HG03575 (cell line): ENCODE data around the gene MSMP.

ENCODE experiments used
- ATAC-seq: cut with Tn5 transposase; IDR thresholded peaks from one replicate; pipeline ENCODE4 v1.9.1; 2021; ENCODE audit not compliant: unreplicated experiment, insufficient number of reproducible peaks, low FRiP score; ENCODE audit errors: extremely low read depth

Gene MSMP

DNA sequence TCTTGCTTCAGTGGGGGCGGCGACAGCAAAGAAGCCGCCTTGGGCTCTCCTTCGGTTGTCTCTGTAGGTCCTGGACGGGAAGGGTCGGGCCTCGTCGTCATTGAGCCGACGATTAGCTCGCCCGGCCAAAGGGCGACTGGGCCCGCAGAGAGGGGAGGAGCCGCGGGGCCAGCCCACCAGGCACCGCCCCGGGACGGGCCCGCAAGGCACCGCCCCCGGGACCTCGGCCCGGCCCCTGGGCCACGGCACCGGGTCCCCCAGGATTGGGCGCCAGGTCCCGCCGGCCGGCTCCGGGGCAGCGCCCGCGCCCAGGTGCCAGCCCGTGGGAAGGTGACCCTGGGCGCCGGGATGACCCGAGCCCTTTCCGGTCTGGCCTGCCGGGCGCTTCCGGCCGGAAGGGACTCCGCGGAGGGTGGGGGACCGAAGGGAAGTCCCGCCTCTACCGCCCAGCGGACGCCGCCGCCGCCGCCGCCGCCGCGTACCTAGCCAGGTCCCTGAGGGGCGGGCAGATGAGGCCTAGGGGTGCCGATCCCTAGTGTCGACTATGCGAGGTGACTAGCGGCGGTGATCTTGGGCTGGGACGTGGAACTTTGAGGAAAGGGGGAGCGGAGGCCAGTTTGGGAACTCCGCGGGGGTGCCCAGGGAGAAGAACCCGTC is 5.1 kb downstream of the MSMP start, which contains the start of the genes GBA2 and RGP1:
Gene GBA2, minus strand, starts transcription at position 371 of the 657 bp plus-strand sequence. CDS start 524 bp downstream, outside the sequence.
Gene RGP1, plus strand, starts transcription at position 430 of the 657 bp plus-strand sequence. CDS start 469 bp downstream, outside the sequence.
- no peak for ATAC-seq

DNA sequence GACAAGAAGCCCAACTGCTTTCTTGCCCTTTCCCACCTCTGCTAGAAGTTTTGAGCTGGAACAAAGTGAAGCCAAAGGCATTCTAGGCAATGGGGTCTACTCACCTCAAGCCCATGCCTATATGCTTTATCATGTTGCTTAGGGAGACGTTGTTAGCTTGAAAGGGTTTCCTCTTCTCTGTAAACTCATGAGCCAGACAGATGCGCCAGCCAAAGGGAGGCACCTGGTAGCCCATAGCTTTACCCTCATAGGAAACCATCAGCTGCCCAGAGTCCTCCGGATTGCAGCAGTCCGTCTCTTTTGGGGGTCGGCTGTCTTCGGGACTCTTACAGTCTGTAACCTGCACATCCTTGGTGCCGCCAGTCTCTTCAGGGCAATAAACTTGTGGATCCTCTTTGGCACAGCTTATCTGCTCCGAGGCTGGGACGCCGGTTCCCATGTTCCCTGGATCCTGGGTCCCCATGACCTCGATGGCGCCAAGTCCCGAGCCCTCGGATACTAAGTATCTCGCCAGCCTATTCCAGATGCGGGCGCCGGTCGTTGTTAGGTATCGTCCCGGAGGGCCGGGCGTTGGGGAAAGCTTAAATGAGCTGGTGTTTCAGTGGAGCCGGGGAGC is 5.7 kb downstream of the MSMP start:
- no peak for ATAC-seq

DNA sequence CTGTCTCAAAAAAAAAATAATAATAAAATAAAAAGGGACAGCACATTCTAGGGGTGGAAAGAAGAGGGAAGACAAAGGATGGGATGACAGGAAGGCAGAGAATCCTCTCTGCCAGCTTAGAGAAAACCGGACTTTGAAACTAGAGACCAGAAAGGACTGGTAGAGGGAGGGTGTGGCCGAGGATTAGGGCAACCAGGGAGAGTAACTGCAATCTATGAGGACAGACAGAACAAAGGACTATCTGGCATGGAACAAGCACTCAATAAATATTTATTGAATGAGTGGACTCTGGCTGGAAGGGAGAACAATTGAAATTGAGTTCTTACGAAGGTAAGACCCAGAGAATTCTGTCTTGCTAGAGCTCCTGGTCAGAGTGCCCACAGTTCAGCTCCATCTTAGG is 7.5 kb downstream of the MSMP start:
- no peak for ATAC-seq

DNA sequence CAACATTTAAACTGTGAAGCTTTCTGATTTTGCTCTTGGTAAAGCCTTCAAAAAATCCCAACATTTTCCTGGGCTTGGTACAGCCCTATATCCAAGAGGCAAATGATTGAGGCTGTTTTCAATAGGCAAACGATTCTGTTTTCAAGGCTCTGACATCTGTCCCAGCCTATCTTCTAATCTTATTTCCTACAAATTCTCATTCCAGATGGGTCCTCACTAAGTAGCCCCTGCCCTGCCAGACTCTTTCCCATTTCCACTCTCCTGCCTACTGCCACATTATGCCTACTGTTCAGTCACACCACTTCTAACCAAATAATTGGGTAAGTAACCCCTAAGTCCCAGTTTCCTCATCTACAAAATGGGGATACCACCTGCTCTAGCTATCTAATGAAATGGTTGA is 8.5 kb downstream of the MSMP start:
- ATAC-seq = no peak

DNA sequence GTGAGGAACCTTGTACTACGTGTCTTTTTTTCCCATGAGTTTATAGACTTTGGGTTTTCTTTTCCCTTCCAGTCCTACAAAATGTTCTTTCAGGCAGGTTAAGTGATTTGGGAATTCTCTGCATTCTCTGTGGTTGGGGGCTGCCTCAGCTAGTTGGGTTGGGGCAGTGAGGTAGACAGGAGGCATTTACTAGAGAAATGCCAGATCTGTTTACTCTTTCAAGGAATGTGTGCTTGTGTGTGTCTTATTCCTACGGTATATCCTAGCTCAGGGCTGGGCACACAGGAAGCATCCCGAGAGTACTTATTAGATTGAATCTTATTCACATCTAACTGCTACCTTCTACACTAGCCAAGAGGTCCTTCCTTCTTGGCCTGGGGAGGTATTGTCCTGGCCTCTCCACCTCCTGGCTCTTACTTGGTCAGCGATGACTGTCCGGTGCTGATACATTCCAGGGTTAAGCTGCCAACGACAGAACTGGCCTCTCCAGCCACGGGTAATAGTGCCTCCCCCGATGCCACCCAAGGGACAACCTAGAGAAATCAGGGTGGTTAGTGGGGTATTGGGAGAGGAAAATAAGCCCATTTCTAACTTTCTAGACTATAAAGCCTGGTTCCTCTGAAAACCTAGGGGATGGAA is 10.1 kb downstream of the MSMP start:
- ATAC-seq = no peak

DNA sequence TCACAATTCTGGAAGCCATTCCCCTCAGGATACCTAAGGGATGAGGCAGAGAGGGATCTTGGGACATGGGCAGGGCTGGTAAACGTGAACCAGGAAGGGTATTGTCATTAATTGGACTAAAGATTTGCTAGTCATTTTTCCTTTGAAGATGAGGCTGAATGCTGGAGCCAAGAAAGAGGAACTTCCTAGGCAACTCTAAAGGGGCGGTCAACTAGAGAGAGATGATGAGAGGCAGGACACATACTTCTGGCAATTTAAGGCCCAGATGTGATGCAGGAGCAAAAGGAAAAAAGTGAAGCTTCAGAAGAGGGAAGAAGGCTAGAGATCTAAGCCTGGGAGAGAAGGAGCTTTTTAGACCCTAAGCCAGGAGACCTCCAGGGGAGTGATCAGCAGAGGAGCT is 10.6 kb downstream of the MSMP start:
- no peak for ATAC-seq

DNA sequence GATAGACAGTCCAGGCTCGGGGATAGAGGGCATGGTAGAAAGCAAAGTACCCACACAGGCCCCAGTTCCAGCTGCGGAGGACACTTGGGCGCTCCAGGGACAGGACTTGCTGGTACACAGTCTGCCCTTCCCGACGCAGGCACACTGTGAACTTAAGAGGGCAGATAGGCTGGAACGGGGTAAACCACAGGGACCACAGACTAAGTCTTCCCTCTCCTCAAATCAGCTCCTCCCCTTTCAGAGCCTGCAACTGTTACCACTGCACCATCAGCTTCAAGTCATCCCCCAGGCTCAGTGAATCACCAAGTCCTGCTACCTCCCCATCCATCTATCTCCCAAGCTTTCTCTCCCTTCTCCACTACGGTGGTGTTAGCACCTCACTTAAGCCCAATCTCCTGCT is 12.3 kb downstream of the MSMP start:
- ATAC-seq = no peak

DNA sequence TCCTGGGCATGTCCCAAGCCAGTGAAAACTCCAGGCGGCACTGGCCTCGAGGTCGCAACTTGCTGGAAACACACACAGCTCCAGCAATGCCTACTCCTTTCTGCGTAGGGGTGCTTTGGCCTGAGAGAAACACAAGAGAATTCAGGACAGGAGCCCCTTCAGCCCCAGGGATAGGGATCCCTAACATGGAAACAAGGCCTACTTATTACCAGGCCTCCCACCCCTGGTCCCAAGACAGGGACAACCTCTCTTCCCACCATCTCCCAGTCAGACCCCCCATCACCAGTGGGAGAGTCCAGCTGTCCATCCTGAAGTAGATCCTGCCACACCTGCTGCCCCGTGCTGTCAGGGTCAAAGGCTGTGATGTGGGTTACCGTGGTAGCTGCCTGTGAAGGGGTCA is 13.8 kb downstream of the MSMP start:
- ATAC-seq = no peak

DNA sequence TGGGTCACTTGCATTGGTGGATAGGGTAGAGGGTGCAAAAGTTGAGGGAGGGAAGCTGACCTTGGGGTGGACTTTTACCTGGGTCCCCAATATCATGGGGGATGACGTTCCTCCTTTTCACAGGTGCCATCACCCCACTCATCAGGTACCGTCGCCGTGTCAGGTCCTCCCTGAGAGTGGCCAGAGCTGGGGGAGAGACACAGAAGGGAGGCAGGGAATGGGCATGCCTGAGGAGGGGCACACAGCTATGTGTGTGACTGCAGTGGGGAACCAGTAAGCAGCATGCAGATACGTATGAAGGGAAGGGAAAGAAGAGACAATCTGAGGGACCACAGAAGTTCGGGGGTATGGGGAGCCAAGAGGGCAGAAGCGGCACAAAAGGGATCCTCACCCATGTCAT is 15.2 kb downstream of the MSMP start:
- no peak for ATAC-seq

DNA sequence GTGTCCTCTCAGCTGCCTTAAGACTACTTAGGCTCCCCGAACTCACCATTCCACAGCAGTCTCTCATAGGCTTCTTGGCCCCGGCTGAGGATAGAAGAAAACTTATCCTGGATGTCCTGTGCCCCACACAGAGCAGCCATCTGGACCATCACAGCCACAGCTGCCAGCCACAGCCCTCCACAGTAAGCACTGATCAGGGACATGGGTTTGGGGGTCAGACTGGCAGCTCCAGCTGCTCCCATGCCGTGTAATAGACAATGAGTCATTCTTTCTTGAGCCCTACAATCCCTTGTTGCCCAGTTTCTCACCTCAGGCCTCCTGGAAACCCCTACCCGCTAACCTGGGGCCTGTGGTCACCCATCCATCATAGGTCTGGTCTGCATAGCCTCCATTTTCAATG is 15.9 kb downstream of the MSMP start:
- ATAC-seq = no peak

DNA sequence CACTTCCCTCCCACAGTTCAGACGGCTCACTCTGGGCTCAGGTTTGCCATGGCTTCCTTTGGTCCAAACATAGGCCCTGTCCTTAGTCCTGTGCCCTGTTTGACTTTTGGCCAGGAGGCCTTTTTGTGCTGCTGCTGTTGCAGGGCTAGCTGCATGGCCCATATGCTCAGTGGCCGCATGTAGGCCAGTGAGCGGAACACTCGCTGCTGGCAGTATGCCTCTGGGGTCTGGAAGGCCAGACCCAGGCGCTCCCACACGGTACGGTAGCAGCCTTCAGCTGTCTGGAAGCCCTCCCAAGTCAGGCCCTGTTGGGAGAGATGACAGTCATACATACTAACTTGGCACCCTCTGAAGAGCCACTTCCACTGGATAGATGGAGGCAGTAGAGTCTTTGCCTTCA is 16.9 kb downstream of the MSMP start:
- no peak for ATAC-seq

DNA sequence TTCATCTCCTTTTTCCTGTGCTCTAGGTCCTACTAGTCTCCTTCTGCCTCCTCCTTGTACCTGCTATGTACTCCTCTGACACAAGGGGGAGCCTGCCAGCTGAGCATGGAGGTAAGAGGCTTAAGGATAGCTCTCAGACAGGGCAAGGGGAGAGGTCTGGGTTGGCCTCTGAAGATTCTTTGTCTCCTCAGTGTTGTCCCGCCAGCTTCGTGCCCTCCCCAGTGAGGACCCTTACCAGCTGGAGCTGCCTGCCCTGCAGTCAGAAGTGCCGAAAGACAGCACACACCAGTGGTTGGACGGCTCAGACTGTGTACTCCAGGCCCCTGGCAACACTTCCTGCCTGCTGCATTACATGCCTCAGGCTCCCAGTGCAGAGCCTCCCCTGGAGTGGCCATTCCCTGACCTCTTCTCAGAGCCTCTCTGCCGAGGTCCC is 17.9 kb downstream of the MSMP start:
- no peak for ATAC-seq

DNA sequence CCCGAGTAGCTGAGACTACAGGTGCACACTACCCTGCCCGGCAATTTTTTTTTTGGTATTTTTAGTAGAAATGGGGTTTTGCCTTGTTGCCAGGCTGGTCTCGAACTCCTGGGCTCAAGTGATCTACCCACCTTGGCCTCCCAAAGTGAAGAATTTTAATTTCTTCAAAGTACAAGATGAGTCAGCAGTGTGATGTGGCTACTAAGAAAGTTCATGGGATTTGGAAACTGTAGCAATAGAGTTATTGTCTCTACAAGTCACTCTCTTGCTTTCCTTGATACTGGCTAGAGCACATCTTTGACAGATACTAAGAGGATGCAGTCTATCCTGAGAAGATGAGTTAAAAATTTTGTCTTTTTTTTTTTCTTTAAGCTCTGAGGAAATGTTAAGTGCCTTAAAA is 20.0 kb downstream of the MSMP start:
- ATAC-seq = no peak

DNA sequence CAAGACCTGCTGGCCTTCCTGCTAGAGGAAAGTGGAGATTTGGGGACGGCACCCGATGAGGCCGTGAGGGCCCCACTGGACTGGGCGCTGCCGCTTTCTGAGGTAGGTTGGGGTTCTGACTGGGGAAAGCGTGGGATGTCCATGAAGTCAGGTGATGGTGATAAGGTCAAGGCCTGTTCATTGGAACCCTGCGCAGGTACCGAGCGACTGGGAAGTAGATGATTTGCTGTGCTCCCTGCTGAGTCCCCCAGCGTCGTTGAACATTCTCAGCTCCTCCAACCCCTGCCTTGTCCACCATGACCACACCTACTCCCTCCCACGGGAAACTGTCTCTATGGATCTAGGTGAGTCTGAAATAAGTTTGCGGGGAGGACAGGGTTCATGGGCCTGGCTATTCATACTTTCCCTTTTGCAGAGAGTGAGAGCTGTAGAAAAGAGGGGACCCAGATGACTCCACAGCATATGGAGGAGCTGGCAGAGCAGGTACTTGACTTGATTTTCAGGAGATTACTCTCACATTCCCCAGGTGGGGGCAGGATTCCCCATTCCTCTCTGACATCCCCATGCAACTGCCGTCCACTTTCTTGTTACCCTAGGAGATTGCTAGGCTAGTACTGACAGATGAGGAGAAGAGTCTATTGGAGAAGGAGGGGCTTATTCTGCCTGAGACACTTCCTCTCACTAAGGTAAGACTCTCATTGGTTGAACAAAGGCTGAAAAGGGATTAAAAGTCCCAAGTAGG is 21.1 kb downstream of the MSMP start:
- ATAC-seq = no peak

DNA sequence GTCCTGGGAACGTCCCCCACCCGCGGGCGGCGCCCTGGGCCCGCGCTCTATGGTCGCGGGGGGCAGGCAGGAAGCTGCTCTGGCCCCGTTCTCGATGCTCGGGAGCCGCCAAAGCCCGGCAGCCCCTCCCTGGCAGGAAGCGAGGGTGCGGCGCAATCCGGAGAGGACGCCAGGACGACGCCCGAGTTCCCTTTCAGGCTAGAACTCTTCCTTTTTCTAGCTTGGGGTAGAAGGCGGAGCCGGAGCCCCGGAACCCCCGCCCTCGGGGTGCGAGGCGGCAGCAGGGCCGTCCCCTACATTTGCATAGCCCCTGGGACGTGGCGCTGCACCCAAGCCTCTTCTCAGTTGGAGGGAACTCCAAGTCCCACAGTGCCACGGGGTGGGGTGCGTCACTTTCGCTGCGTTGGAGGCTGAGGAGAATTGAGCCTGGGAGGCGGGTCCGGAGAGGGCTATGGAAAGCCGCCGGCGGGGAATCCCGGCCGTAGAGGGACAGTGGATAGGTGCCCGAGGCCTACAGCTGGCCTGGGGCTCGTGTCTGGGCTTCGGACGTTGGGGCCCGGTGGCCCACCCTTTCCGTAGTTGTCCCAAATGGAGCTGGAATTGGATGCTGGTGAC is 21.8 kb downstream of the MSMP start, which contains the start of the genes CREB3 and TLN1:
Gene CREB3, plus strand, starts transcription at position 482 of the 615 bp plus-strand sequence. Its CDS starts 107 bp downstream, at position 589.
Gene TLN1, minus strand, starts transcription at position 11 of the 615 bp plus-strand sequence. CDS start 6,501 bp downstream, outside the sequence.
- peak; percentile 55 for ATAC-seq

DNA sequence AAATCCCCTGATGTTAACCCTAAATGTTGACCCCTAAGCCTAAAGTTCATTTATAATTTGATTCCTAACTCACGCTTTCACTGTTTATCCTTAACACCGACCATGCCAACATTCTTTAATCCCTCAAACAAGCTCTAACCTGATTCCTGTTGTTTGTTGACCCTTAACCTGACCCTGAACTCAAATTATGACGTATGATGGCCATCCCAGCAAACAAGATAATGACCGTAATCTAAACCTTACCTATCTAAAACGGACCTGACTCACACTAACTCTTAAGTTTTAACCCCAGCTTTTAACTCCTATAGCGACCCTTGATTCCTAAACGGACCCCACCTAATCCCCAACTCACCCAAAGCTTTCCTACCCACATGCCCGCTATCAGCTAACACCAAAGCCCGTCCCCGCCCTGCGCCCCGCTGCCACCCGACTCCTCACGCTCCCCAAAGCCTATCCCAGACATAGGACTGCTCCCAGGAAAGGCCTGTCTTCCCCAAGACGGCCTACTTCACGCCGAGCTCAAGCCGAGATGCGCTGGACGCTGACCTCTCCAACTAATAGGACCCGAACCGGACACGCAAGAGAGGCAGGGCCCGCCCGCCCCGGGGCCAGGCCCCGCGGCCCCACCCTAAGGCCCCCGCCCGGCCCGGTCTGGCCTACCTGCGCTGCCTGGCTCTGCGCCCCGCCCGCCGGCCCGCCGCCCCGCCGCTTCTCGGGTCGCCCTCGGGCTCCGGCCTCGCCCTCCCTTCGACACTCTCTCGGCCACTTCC is 22.5 kb downstream of the MSMP start:
- no peak for ATAC-seq

DNA sequence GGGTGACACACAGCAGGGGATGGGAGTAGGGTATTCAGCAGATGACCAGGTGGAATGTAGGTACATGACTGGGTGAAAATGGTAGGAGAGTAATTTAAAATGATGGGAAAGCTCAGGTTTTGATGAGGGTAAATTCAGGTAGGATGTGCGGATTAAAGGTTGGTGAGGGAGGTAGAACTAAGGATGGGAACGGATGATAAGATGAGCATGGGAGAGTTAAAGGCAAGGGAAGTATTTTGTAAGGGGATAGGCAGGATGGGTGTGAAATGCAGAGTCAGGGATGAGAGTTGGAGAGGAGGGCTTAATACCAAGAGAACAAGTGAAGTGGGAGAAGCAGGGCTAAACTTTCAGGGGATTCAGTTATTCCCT is 23.6 kb downstream of the MSMP start:
- ATAC-seq = no peak

DNA sequence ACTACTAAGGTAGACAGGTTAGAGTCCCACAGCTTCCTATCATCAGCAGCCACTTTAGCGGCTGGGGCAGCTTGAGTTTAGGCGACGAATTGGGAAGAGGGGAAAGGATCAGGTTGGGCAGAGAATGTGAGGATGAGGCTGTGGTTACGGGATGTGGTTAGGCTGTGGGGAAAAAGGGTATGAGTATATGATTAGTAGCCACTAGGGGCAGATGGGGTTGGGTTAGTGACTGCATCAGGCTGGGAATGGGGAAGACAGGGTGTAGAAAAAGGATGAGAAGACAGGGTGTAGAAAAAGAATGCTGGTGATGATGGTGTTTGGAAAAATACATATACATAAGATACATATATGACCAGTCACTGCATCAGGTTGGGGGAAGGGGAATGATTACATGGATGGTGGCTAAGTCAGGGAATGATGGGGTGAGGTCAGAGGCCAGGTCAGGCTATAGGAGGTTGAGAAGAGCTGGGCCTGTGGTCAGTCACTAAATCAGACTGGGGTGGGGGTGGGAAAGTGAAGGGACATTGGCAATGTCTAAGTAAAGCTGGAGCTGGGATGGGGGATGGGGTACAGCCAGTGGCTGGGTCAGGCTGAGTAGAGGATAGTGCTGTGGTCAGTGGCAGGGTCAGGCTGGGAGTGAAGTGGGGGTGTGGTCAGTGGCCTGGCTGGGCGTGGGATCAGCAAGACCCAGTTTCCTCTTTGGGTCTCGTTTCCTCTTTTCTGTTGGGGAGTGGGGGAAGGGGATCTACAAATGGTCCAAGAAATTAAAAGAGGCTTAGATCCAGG is 24.2 kb downstream of the MSMP start:
- no peak for ATAC-seq
